HG03066 (cell line): ENCODE results near the gene TSEN34.
"Not testable (repeated sequence)": the region's sequence is repeated elsewhere in the genome, so short reads cannot be mapped to it uniquely, and the experiment has no call there.

Source experiments
- ATAC-seq: cut with Tn5 transposase; IDR thresholded peaks from one replicate; pipeline ENCODE4 v1.9.1; 2021; ENCODE audit warnings: low read depth; ENCODE audit not compliant: unreplicated experiment

Gene TSEN34

GRCh38 chr19:54229146-54229545, 38.0 kb downstream of the TSEN34 start:
- no peak for ATAC-seq

- ATAC-seq: no peak
These were observed 38.9 kb downstream of the TSEN34 start for GRCh38 chr19:54230031-54230430.

GRCh38 chr19:54231077-54231931, 40.2 kb downstream of the TSEN34 start:
- no peak for ATAC-seq

- ATAC-seq: no peak
These were observed 42.8 kb downstream of the TSEN34 start for GRCh38 chr19:54233941-54234340.

GRCh38 chr19:54239491-54240371, 48.6 kb downstream of the TSEN34 start:
- not testable (repeated sequence) for ATAC-seq

- ATAC-seq: not testable (repeated sequence)
These were observed 49.5 kb downstream of the TSEN34 start for GRCh38 chr19:54240372-54241336.

- not testable (repeated sequence) for ATAC-seq
These were observed 51.1 kb downstream of the TSEN34 start for GRCh38 chr19:54242234-54242633.

- not testable (repeated sequence) for ATAC-seq
These were observed 51.5 kb downstream of the TSEN34 start, which contains the start of gene LILRA6 for GRCh38 chr19:54242646-54243045. Gene LILRA6 (minus strand): TSS chr19:54242790.

- not testable (repeated sequence) for ATAC-seq
These were observed 52.7 kb downstream of the TSEN34 start for GRCh38 chr19:54243809-54244208.
